NB4 (cell line): ENCODE measurements around the gene GNAI1.

Source experiments
- CTCF ChIP-seq: IDR thresholded peaks from one replicate; pipeline ENCODE4 v1.5.1; 2012; ENCODE audit warnings: low read depth, low read length
- MAX ChIP-seq: IDR thresholded peaks from 2 replicates; pipeline ENCODE4 v1.6.1; 2011; ENCODE audit warnings: low read depth, low read length
- POLR2A ChIP-seq: IDR thresholded peaks from 2 replicates; pipeline ENCODE4 v1.6.1; 2011; ENCODE audit warnings: mild to moderate bottlenecking; ENCODE audit not compliant: insufficient read length; ENCODE audit errors: extremely low read depth

DNA sequence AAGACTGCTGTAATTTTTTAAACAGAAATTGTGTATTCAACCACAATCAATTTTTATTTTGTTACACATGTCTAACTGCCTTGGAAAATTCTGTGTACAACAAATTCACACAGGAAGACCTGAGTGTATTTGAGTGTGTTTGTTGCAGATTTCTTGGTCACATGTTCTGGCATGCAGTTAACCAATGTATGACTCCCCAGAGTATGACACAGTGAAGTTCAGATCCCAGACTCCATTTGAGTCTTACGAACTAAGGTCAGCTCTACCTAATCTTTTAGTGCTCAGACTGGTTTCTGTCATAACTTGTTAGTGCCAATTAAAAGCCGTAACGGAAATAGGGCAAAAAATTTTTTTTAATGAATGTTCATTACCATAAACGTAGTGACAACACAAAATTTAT lies 5.8 kb downstream of the GNAI1 start:
- no peak for TF ChIP-seq CTCF
- TF ChIP-seq POLR2A, result no peak
- no peak for TF ChIP-seq MAX
